ENCODE results near the gene FBXO24.

The FBXO24 gene

GRCh38 chr7:100590077-100590737 is 4.1 kb downstream of the FBXO24 start:
- DNase-seq (ENCODE audit: low read depth) = no peak

DNA sequence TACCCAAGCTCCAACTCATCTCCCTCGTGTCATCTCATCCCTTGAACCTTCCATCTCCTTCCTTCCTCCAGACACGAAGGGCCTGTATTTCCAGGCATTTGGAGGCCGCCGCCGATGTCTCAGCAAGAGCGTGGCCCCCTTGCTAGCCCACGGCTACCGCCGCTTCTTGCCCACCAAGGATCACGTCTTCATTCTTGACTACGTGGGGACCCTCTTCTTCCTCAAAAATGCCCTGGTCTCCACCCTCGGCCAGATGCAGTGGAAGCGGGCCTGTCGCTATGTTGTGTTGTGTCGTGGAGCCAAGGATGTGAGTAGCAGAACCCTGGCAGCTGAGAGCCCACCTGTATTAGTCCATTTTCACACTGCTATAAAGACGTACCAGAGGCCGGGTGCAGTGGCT is 5.5 kb downstream of the FBXO24 start:
- DNase-seq (ENCODE audit: low read depth) = no peak

DNA sequence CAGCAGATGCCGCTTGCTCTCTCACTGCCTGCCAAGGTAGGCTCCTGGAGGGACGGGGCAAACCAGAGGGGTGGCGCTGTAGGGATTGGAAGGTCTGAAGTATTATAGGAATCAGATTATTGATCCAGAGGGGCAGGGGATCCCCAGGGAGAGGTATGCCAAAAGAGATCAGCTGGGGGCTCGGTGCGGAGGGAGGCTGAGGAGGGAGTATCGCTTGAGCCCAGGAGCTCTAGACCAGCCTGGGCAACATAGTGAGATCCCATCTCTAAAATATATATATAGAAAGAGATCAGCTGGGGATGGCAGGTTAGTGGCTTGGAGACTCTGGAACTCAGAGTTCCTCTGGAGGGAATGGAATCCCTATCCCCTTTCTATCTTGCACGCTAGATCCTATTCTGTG is 9.1 kb downstream of the FBXO24 start:
- no peak for DNase-seq (ENCODE audit: low read depth)

DNA sequence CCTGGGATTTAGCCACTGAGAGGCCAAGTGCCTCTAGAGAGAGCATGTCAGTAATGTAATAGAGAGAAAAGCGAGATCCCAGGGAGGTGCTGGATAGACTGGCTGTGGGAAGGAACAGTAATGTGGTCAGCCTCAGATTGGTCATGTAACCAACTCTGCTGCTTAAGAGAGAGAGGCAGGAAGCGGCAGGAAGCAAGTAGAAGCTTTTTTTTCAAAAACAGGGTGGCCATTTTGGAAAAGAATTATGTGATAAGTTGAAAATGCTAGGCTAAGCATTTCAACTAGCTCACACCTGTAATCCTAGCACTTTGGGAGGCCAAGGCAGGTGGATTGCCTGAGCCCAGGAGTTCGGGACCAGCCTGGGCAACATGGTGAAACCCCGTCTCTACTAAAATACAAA is 12.3 kb downstream of the FBXO24 start:
- no peak for DNase-seq (ENCODE audit: low read depth)

- DNase-seq (ENCODE audit: low read depth) = no peak
These were observed 14.0 kb downstream of the FBXO24 start for GRCh38 chr7:100599911-100600729.

DNA sequence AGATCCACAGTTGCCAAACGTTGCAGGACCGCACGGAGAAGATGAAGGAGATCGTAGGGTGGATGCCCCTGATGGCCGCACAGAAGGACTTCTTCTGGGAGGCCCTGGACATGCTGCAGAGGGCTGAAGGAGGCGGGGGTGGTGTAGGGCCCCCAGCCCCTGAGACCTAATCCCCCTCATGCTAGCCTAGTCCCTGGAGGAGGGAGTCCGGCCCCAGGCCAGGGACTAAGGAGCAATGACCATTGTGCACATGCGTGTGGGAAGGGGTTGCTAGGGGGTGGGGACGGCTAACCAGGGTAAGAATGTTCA is 14.6 kb downstream of the FBXO24 start:
- DNase-seq (ENCODE audit: low read depth) = no peak

DNA sequence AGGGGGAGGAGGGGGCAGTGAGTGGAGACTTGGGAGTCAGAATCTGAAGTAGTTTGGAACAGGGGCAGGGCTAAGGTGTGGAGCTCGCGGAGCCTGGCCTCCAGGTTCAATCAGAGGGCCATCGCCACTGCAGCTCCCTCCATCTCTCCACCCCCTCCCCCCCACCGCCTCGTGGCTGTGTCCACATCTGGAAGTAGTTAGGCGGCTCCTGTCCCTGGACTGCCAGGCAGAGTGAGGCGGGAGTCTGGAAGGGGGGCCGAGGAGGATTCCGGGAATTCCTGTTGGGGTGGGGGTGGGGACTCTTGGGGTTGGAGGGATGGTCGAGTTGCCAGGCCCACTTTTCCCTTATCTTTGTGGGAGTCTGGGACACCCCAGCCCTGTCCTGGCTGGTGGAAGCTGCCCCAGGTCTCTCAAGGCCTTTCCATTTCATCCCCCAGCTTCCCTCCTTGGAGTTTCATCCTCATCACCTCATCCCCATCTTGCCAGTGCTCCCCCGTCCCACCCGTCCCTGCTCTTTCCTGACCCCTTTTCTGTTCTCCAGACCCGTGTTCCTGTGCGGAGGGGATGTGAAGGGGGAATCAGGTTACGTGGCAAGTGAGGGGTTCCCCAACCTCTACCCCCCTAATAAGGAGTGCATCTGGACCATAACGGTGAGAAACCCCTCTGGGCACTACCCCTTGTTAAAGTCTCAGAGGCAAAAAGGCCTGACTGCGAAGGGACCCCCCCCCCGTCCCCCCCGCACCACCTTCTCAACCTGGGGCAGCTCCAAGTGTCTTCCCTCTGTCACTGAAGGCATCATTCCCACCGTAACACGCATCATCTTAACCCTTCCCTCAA is 17.0 kb downstream of the FBXO24 start:
- no peak for DNase-seq (ENCODE audit: low read depth)

- DNase-seq (ENCODE audit: low read depth) = no peak
These were observed 17.5 kb downstream of the FBXO24 start for GRCh38 chr7:100603726-100604027.

- peak; percentile 63 for DNase-seq (ENCODE audit: low read depth)
These were observed 18.2 kb downstream of the FBXO24 start for GRCh38 chr7:100604028-100604975.

GRCh38 chr7:100604976-100605911 is 19.1 kb downstream of the FBXO24 start:
- no peak for DNase-seq (ENCODE audit: low read depth)

- DNase-seq (ENCODE audit: low read depth) = no peak
These were observed 20.2 kb downstream of the FBXO24 start for GRCh38 chr7:100606313-100606712.

DNA sequence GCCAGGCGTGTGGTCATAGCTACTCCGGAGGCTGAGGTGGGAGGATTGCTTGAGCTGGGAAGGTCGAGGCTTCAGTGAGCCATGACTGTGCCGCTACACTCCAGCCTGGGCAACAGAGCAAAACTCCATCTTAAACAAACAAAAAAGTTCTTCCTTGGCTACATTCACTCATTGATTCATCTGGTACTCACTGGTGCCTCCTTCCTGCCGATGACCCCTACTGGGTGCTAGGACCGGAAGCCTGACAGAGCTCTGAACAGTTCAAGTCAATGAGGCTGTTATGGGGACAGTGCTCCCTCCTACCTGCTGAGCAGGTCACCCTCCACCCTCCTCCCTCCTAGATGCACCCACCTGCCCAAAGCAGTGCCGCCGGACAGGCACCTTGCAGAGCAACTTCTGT is 21.0 kb downstream of the FBXO24 start:
- no peak for DNase-seq (ENCODE audit: low read depth)

DNA sequence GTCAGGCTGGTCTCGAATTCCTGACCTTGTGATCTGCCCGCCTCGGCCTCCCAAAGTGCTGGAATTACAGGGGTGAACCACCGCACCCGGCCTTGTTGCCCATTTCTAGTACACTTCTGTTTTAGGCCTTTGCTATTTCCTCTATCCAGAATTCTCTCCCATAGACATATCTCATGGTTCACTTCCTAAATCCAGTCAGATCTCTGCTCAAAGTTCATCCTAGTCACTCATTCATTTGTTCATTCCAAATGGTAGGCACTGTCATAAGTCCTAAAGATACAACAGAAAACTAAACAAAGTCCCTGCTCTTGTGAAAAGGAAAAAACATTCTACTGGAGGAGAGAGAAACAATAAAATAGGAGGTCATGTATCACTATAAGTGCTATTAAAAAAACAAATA is 23.8 kb downstream of the FBXO24 start:
- DNase-seq (ENCODE audit: low read depth) = no peak

DNA sequence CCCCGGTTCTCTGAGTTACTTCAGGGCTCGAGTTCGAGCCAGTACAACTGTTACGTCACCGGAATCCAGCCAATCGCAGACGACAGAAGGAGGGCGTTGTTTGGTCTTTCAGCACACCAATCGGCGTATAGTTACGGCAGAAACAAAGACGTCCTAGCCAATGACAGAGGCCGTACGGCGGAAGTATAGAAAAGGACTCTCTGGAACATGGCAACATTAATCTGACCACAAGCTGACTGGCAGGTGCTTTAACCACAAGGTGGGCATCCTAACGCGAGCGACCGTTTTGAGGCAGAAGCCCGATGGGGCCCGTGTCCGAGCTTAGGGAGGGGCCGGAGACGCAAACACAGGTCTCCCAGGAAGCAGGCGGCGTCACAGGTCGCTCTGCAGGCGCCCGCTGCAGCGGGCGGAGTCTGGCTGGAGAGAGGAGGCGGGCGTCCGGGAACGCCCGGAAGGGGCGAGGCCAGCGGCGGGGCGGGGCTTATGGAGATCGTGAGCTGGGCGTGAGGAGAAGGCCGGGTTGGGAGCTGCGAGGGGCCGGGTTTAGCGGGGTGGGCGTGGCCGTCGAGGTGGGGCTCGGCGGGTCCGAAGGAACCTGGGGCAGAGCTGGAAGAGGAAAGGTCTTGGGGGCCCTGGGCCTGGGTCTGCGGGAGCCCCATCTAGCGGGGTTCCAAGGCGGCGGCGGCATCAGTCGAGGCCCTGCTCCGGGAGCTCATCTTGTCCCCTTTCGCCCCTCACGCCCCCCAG is 26.0 kb downstream of the FBXO24 start, which contains the start of gene MOSPD3:
TSS of gene MOSPD3 (plus strand) at position 558 of the 747 bp plus-strand sequence. CDS start 252 bp downstream, outside the sequence.
- DNase-seq (ENCODE audit: low read depth) = peak; percentile 98

DNA sequence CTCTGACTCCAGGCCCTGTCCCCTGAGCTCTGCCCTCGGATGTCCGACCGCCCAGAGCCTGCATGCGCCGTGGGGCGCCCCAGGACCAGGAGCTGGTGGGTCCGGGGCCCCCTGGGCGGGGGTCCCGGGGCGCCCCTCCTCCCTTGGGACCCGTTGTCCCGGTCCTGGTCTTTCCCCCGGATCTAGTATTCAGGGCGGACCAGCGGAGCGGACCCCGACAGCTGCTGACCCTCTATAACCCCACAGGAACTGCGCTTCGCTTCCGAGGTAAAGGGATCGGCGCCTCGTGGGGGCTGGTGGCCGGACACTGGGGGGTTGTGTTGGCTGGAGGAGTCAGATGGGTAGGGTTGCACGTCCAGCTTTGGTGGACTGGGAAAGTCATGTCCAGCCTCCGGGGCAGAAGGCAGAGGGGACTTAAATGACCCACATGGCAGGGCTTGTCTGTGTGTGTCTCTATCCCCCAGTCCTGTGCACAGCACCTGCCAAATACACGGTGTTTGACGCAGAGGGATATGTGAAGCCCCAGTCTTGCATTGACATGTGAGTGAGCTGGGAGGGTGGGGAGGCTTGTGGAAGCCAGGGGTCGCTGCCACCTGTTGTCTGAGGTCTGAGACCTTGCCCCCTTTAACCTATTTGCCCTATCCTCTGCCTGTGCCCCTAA is 26.7 kb downstream of the FBXO24 start:
- DNase-seq (ENCODE audit: low read depth) = no peak

GRCh38 chr7:100613412-100614175 is 27.5 kb downstream of the FBXO24 start:
- no peak for DNase-seq (ENCODE audit: low read depth)

DNA sequence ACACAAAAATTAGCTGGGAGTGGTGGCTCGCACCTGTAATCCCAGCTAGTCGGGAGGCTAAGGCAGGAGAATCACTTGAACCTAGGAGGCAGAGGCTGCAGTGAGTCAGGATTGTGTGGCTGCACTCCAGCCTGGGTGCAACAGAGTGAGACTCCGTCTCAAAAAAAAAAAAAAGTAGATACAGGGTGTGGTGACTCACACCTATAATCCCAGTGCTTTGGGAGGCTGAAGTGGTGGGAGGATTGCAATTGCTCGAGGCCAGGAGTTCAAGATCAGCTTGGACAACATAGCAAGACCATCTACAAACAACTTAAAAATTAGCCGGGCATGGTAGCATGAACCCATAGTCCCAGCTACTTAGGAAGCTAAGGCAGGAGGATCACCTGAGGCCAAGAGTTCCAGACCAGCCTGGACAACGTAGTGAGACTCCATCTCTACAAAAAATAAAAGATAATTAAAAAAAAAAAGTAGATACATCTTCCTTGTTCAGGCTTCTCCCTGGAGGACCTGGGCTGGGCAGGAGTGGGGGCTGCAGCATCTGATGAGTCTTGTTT is 28.3 kb downstream of the FBXO24 start:
- no peak for DNase-seq (ENCODE audit: low read depth)

- no peak for DNase-seq (ENCODE audit: low read depth)
These were observed 34.1 kb downstream of the FBXO24 start for GRCh38 chr7:100620239-100620638.

All from activated T-cell treated with anti-CD3 and anti-CD28 coated beads for 1 hour (primary cell).